ENCODE results near the gene ZBTB6. TPM values are rescaled to one million over a fixed set of nuclear protein-coding genes. Genes with fewer than 3 reads are reported as not detected.

The ZBTB6 gene
- total RNA-seq, 1 donor, result 13.8 TPM

- Histone ChIP-seq H3K36me3 (ENCODE audit: insufficient read depth, low read length) (no peaks in the 10 kb centered on the region), H2AFZ (ENCODE audit: low read length) (no peak overlapping the region), H3K27ac (ENCODE audit: low read depth, low read length) (no peak overlapping the region), H3K9me3 (ENCODE audit: low read depth, low read length) (no peaks in the 10 kb centered on the region), H3K4me1 (ENCODE audit: insufficient read depth, low read length) (peaks cover 5% of the 10 kb centered on the region), H4K20me1 (ENCODE audit: insufficient read depth, low read length) (peaks cover 45% of the 10 kb centered on the region), H3K27me3 (ENCODE audit: insufficient read depth, low read length) (no peaks in the 10 kb centered on the region), H3K79me2 (ENCODE audit: insufficient read depth, low read length) (peaks cover 87% of the 10 kb centered on the region), H3K4me2 (ENCODE audit: insufficient read depth, low read length) (no peak overlapping the region), H3K4me3 (ENCODE audit: insufficient read depth, low read length) (no peak overlapping the region)
- no peak for DNase-seq (ENCODE audit: insufficient read length, low spot score, missing footprints)
- TF ChIP-seq, protein P1, sequence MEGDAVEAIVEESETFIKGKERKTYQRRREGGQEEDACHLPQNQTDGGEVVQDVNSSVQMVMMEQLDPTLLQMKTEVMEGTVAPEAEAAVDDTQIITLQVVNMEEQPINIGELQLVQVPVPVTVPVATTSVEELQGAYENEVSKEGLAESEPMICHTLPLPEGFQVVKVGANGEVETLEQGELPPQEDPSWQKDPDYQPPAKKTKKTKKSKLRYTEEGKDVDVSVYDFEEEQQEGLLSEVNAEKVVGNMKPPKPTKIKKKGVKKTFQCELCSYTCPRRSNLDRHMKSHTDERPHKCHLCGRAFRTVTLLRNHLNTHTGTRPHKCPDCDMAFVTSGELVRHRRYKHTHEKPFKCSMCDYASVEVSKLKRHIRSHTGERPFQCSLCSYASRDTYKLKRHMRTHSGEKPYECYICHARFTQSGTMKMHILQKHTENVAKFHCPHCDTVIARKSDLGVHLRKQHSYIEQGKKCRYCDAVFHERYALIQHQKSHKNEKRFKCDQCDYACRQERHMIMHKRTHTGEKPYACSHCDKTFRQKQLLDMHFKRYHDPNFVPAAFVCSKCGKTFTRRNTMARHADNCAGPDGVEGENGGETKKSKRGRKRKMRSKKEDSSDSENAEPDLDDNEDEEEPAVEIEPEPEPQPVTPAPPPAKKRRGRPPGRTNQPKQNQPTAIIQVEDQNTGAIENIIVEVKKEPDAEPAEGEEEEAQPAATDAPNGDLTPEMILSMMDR (IDR thresholded peaks at IDR 0.05; ENCODE audit: extremely low read depth, low read depth, low read length), result no peak
Observed at GRCh38 chr9:122951056-122951455, 37.9 kb upstream of the ZBTB6 start.

DNA sequence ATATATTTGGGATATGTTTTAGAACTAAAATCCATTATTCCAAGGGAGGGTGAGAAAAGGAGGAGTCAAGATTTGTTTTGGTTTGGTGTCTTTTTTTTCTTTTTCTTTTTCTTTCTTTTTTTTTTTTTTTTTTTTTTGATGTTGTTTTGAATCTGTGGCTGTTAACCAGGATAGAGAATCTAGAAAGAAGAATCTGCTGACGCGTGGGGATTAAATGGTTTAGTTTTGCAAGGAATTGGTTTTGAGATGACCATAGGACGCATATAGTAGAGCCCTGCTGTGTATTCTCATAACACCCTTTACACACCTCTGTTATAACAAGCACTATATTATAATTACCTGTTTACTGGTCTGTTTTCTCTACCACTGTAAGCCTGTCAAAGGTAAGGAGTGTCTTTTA, 37.1 kb upstream of the ZBTB6 start:
- Histone ChIP-seq H4K20me1 (ENCODE audit: insufficient read depth, low read length) (peaks cover 49% of the 10 kb centered on the region), H3K4me1 (ENCODE audit: insufficient read depth, low read length) (peaks cover 5% of the 10 kb centered on the region), H3K4me2 (ENCODE audit: insufficient read depth, low read length) (no peak overlapping the region), H3K79me2 (ENCODE audit: insufficient read depth, low read length) (peaks cover 87% of the 10 kb centered on the region), H3K36me3 (ENCODE audit: insufficient read depth, low read length) (no peaks in the 10 kb centered on the region), H3K9me3 (ENCODE audit: low read depth, low read length) (no peaks in the 10 kb centered on the region), H3K27ac (ENCODE audit: low read depth, low read length) (no peak overlapping the region), H3K4me3 (ENCODE audit: insufficient read depth, low read length) (no peak overlapping the region), H3K27me3 (ENCODE audit: insufficient read depth, low read length) (no peaks in the 10 kb centered on the region), H2AFZ (ENCODE audit: low read length) (no peak overlapping the region)
- no peak for DNase-seq (ENCODE audit: insufficient read length, low spot score, missing footprints)
- TF ChIP-seq, protein P1 (IDR thresholded peaks at IDR 0.05; ENCODE audit: extremely low read depth, low read depth, low read length), result no peak

- no peaks in the 10 kb centered on the region for H3K27me3 ChIP-seq (ENCODE audit: insufficient read depth, low read length)
- peaks cover 47% of the 10 kb centered on the region for H4K20me1 ChIP-seq (ENCODE audit: insufficient read depth, low read length)
- H2AFZ ChIP-seq (ENCODE audit: low read length), result no peak overlapping the region
- H3K27ac ChIP-seq (ENCODE audit: low read depth, low read length), result no peak overlapping the region
- no peak overlapping the region for H3K4me3 ChIP-seq (ENCODE audit: insufficient read depth, low read length)
- DNase-seq (ENCODE audit: insufficient read length, low spot score, missing footprints), result no peak
- H3K36me3 ChIP-seq (ENCODE audit: insufficient read depth, low read length), result no peaks in the 10 kb centered on the region
- H3K79me2 ChIP-seq (ENCODE audit: insufficient read depth, low read length), result peaks cover 87% of the 10 kb centered on the region
- H3K4me1 ChIP-seq (ENCODE audit: insufficient read depth, low read length), result peaks cover 5% of the 10 kb centered on the region
- H3K4me2 ChIP-seq (ENCODE audit: insufficient read depth, low read length), result no peak overlapping the region
- no peaks in the 10 kb centered on the region for H3K9me3 ChIP-seq (ENCODE audit: low read depth, low read length)
- TF ChIP-seq, protein P1 (IDR thresholded peaks at IDR 0.05; ENCODE audit: extremely low read depth, low read depth, low read length), result no peak
Observed at GRCh38 chr9:122949696-122950095, 36.6 kb upstream of the ZBTB6 start.

DNA sequence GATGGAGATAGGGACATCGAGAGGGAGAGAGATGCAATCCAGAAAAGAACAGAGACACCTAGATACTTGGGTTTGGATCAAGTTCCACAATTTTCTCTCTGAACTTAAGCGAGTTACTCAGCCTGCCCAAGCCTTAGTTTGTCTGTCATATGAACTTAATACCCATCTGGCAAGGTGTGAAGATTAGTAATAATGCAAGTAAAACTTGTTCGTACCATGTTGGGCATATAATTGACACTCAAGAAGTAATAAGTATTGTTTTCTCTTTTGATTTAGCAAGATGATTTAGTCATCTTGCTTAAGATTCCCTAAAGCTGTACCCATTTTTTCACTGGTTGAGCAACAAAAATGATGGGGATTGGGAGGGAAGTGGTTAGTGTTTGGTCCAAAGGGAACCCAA, 35.2 kb upstream of the ZBTB6 start:
- DNase-seq (ENCODE audit: insufficient read length, low spot score, missing footprints), result no peak
- Histone ChIP-seq H4K20me1 (ENCODE audit: insufficient read depth, low read length) (peaks cover 49% of the 10 kb centered on the region), H3K4me1 (ENCODE audit: insufficient read depth, low read length) (no peaks in the 10 kb centered on the region), H3K4me2 (ENCODE audit: insufficient read depth, low read length) (no peak overlapping the region), H3K27me3 (ENCODE audit: insufficient read depth, low read length) (no peaks in the 10 kb centered on the region), H3K79me2 (ENCODE audit: insufficient read depth, low read length) (peaks cover 90% of the 10 kb centered on the region), H3K4me3 (ENCODE audit: insufficient read depth, low read length) (no peak overlapping the region), H3K9me3 (ENCODE audit: low read depth, low read length) (no peaks in the 10 kb centered on the region), H3K36me3 (ENCODE audit: insufficient read depth, low read length) (no peaks in the 10 kb centered on the region), H2AFZ (ENCODE audit: low read length) (no peak overlapping the region), H3K27ac (ENCODE audit: low read depth, low read length) (no peak overlapping the region)
- TF ChIP-seq, protein P1 (IDR thresholded peaks at IDR 0.05; ENCODE audit: extremely low read depth, low read depth, low read length), result no peak

All from osteoblast (primary cell).